Loucy (cell line): ENCODE results near the gene ABLIM2.

ENCODE experiments used
- H2AFZ ChIP-seq: fragments of 200-600 bp; sonication (generic); 2 replicates; pipeline ENCODE4 v1.6.0; 2016; ENCODE audit warnings: antibody characterized with exemption, mild to moderate bottlenecking, low read length, moderate library complexity
- H3F3A ChIP-seq: fragments of 200-600 bp; 2 replicates; pipeline ENCODE4 v1.6.0; 2016; ENCODE audit warnings: antibody characterized with exemption, low read depth, mild to moderate bottlenecking
- H3K27me3 ChIP-seq: fragments of 200-600 bp; sonication (generic); 2 replicates; pipeline ENCODE4 v1.6.1; 2014; ENCODE audit warnings: low read length, mild to moderate bottlenecking; ENCODE audit not compliant: insufficient read depth, poor library complexity, severe bottlenecking
- H3K36me3 ChIP-seq: fragments of 200-600 bp; sonication (generic); 2 replicates; pipeline ENCODE4 v1.6.1; 2016; ENCODE audit warnings: low read length; ENCODE audit not compliant: insufficient read depth
- H3K4me1 ChIP-seq: fragments of 200-600 bp; sonication (generic); 2 replicates; pipeline ENCODE4 v1.5.1; 2014; ENCODE audit warnings: low read length, mild to moderate bottlenecking; ENCODE audit not compliant: insufficient read depth, poor library complexity, severe bottlenecking
- H3K4me2 ChIP-seq: fragments of 200-600 bp; sonication (generic); 2 replicates; pipeline ENCODE4 v1.6.0; 2014; ENCODE audit warnings: antibody characterized with exemption, low read length, low read depth, mild to moderate bottlenecking; ENCODE audit not compliant: poor library complexity, severe bottlenecking
- H3K4me3 ChIP-seq: fragments of 200-600 bp; sonication (generic); 2 replicates; pipeline ENCODE4 v1.5.1; 2014; ENCODE audit warnings: low read length, mild to moderate bottlenecking, mixed read lengths; ENCODE audit not compliant: poor library complexity, severe bottlenecking
- H3K79me2 ChIP-seq: fragments of 200-600 bp; sonication (generic); 2 replicates; pipeline ENCODE4 v1.6.1; 2014; ENCODE audit warnings: low read length; ENCODE audit not compliant: insufficient read depth
- H3K9ac ChIP-seq: fragments of 200-600 bp; sonication (generic); 2 replicates; pipeline ENCODE4 v1.6.0; 2014; ENCODE audit warnings: mild to moderate bottlenecking, low read depth, low read length, moderate library complexity; ENCODE audit not compliant: poor library complexity, severe bottlenecking
- H3K9me2 ChIP-seq: fragments of 200-600 bp; sonication (generic); replicated peaks from 2 replicates; pipeline ENCODE4 v1.6.1; 2016; ENCODE audit warnings: low read depth, low read length, mixed read lengths
- H3K9me3 ChIP-seq: fragments of 200-600 bp; sonication (generic); 2 replicates; pipeline ENCODE4 v1.6.1; 2014; ENCODE audit warnings: mild to moderate bottlenecking, antibody characterized with exemption, low read length, low read depth; ENCODE audit not compliant: insufficient read depth
- H4K20me1 ChIP-seq: fragments of 200-600 bp; sonication (generic); 2 replicates; pipeline ENCODE4 v1.6.0; 2014; ENCODE audit warnings: antibody characterized with exemption, low read length, mild to moderate bottlenecking; ENCODE audit not compliant: insufficient read depth, poor library complexity, severe bottlenecking
- EZH2phosphoT487 ChIP-seq: fragments of 200-600 bp; IDR thresholded peaks from 2 replicates; pipeline ENCODE4 v1.6.1; 2018; ENCODE audit warnings: antibody characterized with exemption, mild to moderate bottlenecking, moderate library complexity, borderline replicate concordance
- TF ChIP-seq, protein P1 (sequence below): fragments of 200-600 bp; sonication (generic); conservative IDR thresholded peaks from 2 replicates; pipeline ENCODE4 v1.5.1; 2014; ENCODE audit warnings: mild to moderate bottlenecking, antibody characterized with exemption, low read length

ABLIM2 gene

GRCh38 chr4:8055206-8055605, 103.4 kb downstream of the ABLIM2 start:
- Histone ChIP-seq H3K9me3 (peaks cover 13% of the 10 kb centered on the region; the same call in 1 of the 2 replicates), H3F3A (no peaks in the 10 kb centered on the region), H2AFZ (no peak overlapping the region)

GRCh38 chr4:8053688-8054449, 104.7 kb downstream of the ABLIM2 start:
- no peaks in the 10 kb centered on the region for H3K4me1 ChIP-seq
- no peak overlapping the region for H2AFZ ChIP-seq
- H3K79me2 ChIP-seq = no peaks in the 10 kb centered on the region
- no peak overlapping the region for H3K4me2 ChIP-seq
- H4K20me1 ChIP-seq = no peaks in the 10 kb centered on the region
- no peaks in the 10 kb centered on the region for H3K9me2 ChIP-seq
- peaks cover 9% of the 10 kb centered on the region; the same call in 1 of the 2 replicates for H3K9me3 ChIP-seq
- no peaks in the 10 kb centered on the region for H3K36me3 ChIP-seq
- no peaks in the 10 kb centered on the region for H3K27me3 ChIP-seq
- no peak overlapping the region for H3K9ac ChIP-seq
- no peaks in the 10 kb centered on the region for H3F3A ChIP-seq
- TF ChIP-seq, protein P1, sequence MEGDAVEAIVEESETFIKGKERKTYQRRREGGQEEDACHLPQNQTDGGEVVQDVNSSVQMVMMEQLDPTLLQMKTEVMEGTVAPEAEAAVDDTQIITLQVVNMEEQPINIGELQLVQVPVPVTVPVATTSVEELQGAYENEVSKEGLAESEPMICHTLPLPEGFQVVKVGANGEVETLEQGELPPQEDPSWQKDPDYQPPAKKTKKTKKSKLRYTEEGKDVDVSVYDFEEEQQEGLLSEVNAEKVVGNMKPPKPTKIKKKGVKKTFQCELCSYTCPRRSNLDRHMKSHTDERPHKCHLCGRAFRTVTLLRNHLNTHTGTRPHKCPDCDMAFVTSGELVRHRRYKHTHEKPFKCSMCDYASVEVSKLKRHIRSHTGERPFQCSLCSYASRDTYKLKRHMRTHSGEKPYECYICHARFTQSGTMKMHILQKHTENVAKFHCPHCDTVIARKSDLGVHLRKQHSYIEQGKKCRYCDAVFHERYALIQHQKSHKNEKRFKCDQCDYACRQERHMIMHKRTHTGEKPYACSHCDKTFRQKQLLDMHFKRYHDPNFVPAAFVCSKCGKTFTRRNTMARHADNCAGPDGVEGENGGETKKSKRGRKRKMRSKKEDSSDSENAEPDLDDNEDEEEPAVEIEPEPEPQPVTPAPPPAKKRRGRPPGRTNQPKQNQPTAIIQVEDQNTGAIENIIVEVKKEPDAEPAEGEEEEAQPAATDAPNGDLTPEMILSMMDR = no peak
- TF ChIP-seq EZH2phosphoT487 = no peak
- H3K4me3 ChIP-seq = no peak overlapping the region

More at GRCh38 chr4:8055206-8055605, 103.4 kb downstream of the ABLIM2 start:
- Histone ChIP-seq H3K9me2 (no peaks in the 10 kb centered on the region), H3K4me3 (no peak overlapping the region), H3K4me2 (no peak overlapping the region), H3K27me3 (no peaks in the 10 kb centered on the region), H3K4me1 (no peaks in the 10 kb centered on the region), H3K36me3 (no peaks in the 10 kb centered on the region), H3K79me2 (no peaks in the 10 kb centered on the region), H4K20me1 (no peaks in the 10 kb centered on the region), H3K9ac (no peak overlapping the region)
- no peak for TF ChIP-seq EZH2phosphoT487
- TF ChIP-seq, protein P1 = no peak

DNA sequence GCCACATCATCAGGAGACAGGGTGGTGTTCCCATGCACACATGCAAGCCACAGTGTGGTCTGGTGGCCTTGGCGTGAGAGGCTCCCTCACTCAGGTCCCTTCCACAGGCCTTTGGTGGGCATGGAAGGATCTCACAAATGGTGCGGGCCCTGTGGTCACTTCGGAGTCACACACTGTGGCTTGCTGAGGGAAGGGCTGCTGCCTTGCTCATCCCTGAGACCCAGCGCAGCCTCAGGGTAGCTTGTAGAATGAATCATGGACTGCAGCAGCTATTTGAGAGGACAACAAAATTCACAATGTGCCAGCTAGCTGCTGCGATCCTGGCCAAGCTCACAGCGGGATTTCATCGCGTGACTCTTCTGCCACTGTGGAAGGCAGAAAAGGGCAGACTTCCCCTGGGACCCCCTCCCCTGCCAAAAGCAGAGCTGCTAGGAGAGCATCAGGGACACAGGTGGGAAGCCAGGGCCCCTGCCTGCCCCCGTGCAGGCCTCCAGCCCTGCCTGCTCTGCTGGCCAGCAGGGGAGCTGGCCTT, 106.4 kb downstream of the ABLIM2 start:
- no peaks in the 10 kb centered on the region for H3K36me3 ChIP-seq
- TF ChIP-seq EZH2phosphoT487 = no peak
- TF ChIP-seq, protein P1 = no peak
- H3K4me3 ChIP-seq = no peak overlapping the region
- H4K20me1 ChIP-seq = no peaks in the 10 kb centered on the region
- no peaks in the 10 kb centered on the region for H3K9me2 ChIP-seq
- H2AFZ ChIP-seq = no peak overlapping the region
- no peaks in the 10 kb centered on the region for H3K27me3 ChIP-seq
- no peak overlapping the region for H3K9ac ChIP-seq
- H3F3A ChIP-seq = no peaks in the 10 kb centered on the region
- no peaks in the 10 kb centered on the region for H3K4me1 ChIP-seq
- no peak overlapping the region for H3K4me2 ChIP-seq
- H3K79me2 ChIP-seq = no peaks in the 10 kb centered on the region
- H3K9me3 ChIP-seq = peaks cover 9% of the 10 kb centered on the region; the same call in 1 of the 2 replicates
